HuH-7.5 (cell line): ENCODE measurements around the gene N4BP3.
"Not testable (repeated sequence)": the region's sequence is repeated elsewhere in the genome, so short reads cannot be mapped to it uniquely, and the experiment has no call there.

ENCODE experiments used
- DNase-seq: peaks from one replicate; pipeline ENCODE4 v3.0.0; 2011; ENCODE audit warnings: low spot score

N4BP3 gene

GRCh38 chr5:178122346-178122745, 9.0 kb downstream of the N4BP3 start:
- no peak for DNase-seq

- DNase-seq, result no peak
These were observed 10.0 kb downstream of the N4BP3 start for GRCh38 chr5:178123094-178123965.

- peak; percentile 71 for DNase-seq
These were observed 10.9 kb downstream of the N4BP3 start for GRCh38 chr5:178123966-178124925.

- DNase-seq, result no peak
These were observed 12.0 kb downstream of the N4BP3 start for GRCh38 chr5:178125253-178125906.

- DNase-seq, result no peak
These were observed 13.2 kb downstream of the N4BP3 start for GRCh38 chr5:178126556-178126955.

GRCh38 chr5:178127300-178128009, 14.1 kb downstream of the N4BP3 start:
- DNase-seq, result not testable (repeated sequence)

GRCh38 chr5:178129296-178129695, 16.0 kb downstream of the N4BP3 start:
- no peak for DNase-seq

GRCh38 chr5:178130234-178130575, 16.9 kb downstream of the N4BP3 start:
- not testable (repeated sequence) for DNase-seq

GRCh38 chr5:178130576-178131445, 17.5 kb downstream of the N4BP3 start, which contains the start of gene RMND5B:
Gene RMND5B, plus strand, starts transcription at chr5:178131014. Its CDS starts 7,106 bp downstream, at chr5:178138120.
- peak; percentile 89 for DNase-seq

GRCh38 chr5:178131446-178131996, 18.2 kb downstream of the N4BP3 start:
- no peak for DNase-seq

GRCh38 chr5:178136990-178137389, 23.7 kb downstream of the N4BP3 start:
- no peak for DNase-seq

- DNase-seq, result no peak
These were observed 24.7 kb downstream of the N4BP3 start for GRCh38 chr5:178137991-178138390.

GRCh38 chr5:178141550-178141949, 28.2 kb downstream of the N4BP3 start:
- DNase-seq, result no peak

GRCh38 chr5:178142642-178143041, 29.3 kb downstream of the N4BP3 start:
- no peak for DNase-seq

GRCh38 chr5:178143246-178143645, 29.9 kb downstream of the N4BP3 start:
- no peak for DNase-seq

- no peak for DNase-seq
These were observed 30.6 kb downstream of the N4BP3 start for GRCh38 chr5:178143901-178144300.

- DNase-seq, result peak; percentile 86
These were observed 32.9 kb downstream of the N4BP3 start for GRCh38 chr5:178145965-178146820.

- no peak for DNase-seq
These were observed 34.1 kb downstream of the N4BP3 start for GRCh38 chr5:178147406-178147805.
